ENCODE measurements around the gene UQCRQ. TPM values are rescaled to one million over a fixed set of nuclear protein-coding genes. Genes with fewer than 3 reads are reported as not detected.

Gene UQCRQ
- total RNA-seq, 6 donors from 2014 or later, result 44.6 to 327 (median 103) TPM

DNA sequence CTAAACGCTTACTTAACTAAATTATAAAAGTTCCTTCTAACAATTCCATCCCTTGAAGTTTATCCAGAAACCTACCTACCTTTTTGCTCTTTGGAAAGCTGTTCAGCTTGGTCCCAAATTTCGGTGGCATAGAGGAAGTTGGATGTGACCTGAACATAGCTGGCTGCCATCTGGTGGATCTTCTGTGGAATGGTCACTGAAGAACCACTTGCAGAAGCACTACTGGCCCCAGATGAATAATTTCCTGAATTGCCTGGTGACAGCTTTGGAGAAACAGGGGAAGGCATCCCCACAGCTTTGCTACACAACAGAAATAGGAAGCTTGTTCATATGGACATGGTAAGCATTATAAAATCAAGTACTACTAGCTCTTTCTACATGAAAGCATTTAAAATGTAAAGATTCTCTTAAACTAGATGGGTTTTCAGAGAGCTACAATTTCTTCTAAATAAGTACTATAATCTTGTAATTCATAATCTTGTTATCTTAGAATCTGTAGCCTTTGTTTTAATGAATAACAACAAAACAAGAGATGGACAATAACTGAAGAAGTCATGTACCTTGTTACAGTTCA lies 16.9 kb downstream of the UQCRQ start:
- Histone ChIP-seq H3K4me3 (no peak overlapping the region), H3K4me1 (peaks cover 0 to 4% (median 0%) of the 10 kb centered on the region in 4 donors), H3K36me3 (peaks cover 44 to 98% (median 66%) of the 10 kb centered on the region in 4 donors), H3K27ac (no peak overlapping the region), H3K27me3 (no peaks in the 10 kb centered on the region), H3K9me3 (no peaks in the 10 kb centered on the region)
- DNase-seq (peak in 1 of 2 donors; percentile 66), ATAC-seq (ENCODE audit: low FRiP score in 2 of 2) (peak; percentile 75 to 90)
- WGBS, 2 donors, result 29 to 39% methylated on average over 2 of the region's 2 CpGs
- TF ChIP-seq, protein P1, sequence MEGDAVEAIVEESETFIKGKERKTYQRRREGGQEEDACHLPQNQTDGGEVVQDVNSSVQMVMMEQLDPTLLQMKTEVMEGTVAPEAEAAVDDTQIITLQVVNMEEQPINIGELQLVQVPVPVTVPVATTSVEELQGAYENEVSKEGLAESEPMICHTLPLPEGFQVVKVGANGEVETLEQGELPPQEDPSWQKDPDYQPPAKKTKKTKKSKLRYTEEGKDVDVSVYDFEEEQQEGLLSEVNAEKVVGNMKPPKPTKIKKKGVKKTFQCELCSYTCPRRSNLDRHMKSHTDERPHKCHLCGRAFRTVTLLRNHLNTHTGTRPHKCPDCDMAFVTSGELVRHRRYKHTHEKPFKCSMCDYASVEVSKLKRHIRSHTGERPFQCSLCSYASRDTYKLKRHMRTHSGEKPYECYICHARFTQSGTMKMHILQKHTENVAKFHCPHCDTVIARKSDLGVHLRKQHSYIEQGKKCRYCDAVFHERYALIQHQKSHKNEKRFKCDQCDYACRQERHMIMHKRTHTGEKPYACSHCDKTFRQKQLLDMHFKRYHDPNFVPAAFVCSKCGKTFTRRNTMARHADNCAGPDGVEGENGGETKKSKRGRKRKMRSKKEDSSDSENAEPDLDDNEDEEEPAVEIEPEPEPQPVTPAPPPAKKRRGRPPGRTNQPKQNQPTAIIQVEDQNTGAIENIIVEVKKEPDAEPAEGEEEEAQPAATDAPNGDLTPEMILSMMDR (IDR thresholded peaks at IDR 0.05), result peak; percentile 48 to 75 (median 65)
- TF ChIP-seq POLR2A (IDR thresholded peaks at IDR 0.05) (no peak), POLR2AphosphoS5 (IDR thresholded peaks at IDR 0.05) (peak in 1 of 2 donors; percentile 14), EP300 (IDR thresholded peaks at IDR 0.05) (no peak)

DNA sequence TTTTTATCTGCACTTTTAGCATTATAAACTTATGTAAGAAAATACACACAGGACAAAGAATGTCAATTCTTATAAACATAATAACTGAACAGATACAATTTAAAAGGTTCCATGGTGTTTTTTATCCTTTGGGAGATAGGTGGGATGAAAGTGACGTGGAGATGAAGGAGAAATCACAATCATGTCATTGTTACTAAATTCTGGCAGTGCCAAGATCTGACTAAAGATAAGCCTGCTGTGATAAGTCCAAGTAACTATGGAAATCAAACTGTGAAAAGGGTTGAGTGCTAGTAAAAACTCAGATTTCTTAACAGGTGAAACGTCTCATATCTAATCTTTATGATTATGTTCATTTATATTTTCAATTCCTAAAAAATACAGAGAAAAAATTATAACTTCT lies 18.1 kb downstream of the UQCRQ start:
- Histone ChIP-seq H3K4me1 (peaks cover 0 to 4% (median 0%) of the 10 kb centered on the region in 4 donors), H3K9me3 (no peaks in the 10 kb centered on the region), H3K4me3 (no peak overlapping the region), H3K36me3 (peaks cover 41 to 98% (median 70%) of the 10 kb centered on the region in 4 donors), H3K27me3 (no peaks in the 10 kb centered on the region), H3K27ac (no peak overlapping the region)
- ATAC-seq (ENCODE audit: low FRiP score in 2 of 2), result no peak
- 86 to 88% methylated on average over 2 of the region's 2 CpGs for WGBS, 2 donors
- TF ChIP-seq, protein P1 (IDR thresholded peaks at IDR 0.05), result no peak
- no peak for TF ChIP-seq POLR2AphosphoS5 (IDR thresholded peaks at IDR 0.05)
- TF ChIP-seq POLR2A (IDR thresholded peaks at IDR 0.05), result no peak
- TF ChIP-seq EP300 (IDR thresholded peaks at IDR 0.05), result no peak
- no peak for DNase-seq

DNA sequence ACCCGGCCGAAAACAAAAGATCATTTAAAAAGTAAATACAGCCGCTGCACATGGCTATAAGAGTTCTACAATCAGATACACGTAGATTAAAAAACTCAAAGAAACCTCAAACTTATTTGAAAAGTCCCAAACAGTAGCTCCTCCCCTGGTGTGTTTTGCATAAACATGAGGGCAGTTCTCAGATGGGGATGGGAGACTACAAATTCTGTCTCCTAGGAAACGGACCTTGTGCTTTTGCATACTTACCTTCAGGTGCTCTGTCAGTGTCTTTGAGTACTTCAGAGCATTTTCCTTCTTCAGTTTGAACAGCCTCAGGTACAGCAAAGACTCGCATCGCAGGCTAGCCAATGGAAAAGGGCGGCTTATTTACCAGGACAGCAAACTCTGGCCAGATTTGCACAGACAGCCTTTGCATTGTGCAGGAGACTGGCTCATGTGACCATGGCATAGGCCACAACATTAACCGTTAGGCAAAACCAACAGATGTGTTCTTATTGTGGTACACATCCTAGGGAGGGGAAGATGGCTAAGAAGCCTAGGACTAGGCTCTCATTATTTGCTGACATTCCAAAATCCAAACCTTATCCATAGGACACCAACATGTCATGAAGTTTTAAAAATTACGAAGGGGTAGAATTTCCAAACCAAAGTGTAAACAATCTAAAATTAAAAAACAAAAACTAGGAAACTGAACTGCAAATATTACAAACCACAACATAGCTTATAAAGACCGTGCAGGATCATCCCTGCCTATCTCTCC lies 19.8 kb downstream of the UQCRQ start:
- H3K27ac ChIP-seq, result no peak overlapping the region
- no peak overlapping the region for H3K4me3 ChIP-seq
- no peaks in the 10 kb centered on the region for H3K9me3 ChIP-seq
- no peak for TF ChIP-seq POLR2A (IDR thresholded peaks at IDR 0.05)
- no peak for TF ChIP-seq POLR2AphosphoS5 (IDR thresholded peaks at IDR 0.05)
- TF ChIP-seq EP300 (IDR thresholded peaks at IDR 0.05), result no peak
- TF ChIP-seq, protein P1 (IDR thresholded peaks at IDR 0.05), result no peak
- H3K4me1 ChIP-seq, result peaks cover 0 to 4% (median 0%) of the 10 kb centered on the region in 4 donors
- ATAC-seq (ENCODE audit: low FRiP score in 2 of 2) (no peak), DNase-seq (no peak)
- H3K27me3 ChIP-seq, result no peaks in the 10 kb centered on the region
- WGBS, 2 donors, result 91 to 93% methylated on average over 11 of the region's 11 CpGs
- peaks cover 38 to 96% (median 54%) of the 10 kb centered on the region in 4 donors for H3K36me3 ChIP-seq

DNA sequence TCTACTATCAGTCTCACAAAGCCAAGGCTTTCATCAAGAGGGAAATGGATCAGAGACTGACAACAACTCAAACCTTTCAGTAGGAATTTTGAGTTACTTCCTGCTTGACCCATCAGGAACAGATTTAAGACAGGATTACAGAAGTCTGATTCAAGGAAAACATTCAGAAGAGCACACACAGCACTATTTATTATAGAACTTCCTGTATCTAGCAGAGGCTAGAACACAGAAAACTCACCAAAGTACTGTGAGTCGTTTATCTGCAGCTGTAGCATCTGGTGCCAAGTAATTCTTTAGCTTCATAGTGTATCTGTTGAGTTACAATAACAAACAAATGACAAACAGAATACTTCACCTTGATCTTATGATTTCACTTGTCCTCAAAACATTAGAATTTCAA lies 20.8 kb downstream of the UQCRQ start:
- H3K4me3 ChIP-seq, result no peak overlapping the region
- ATAC-seq (ENCODE audit: low FRiP score in 2 of 2) (no peak), DNase-seq (no peak)
- H3K36me3 ChIP-seq, result peaks cover 43 to 96% (median 50%) of the 10 kb centered on the region in 4 donors
- no peaks in the 10 kb centered on the region for H3K9me3 ChIP-seq
- TF ChIP-seq, protein P1 (IDR thresholded peaks at IDR 0.05), result no peak
- TF ChIP-seq POLR2A (IDR thresholded peaks at IDR 0.05) (no peak), EP300 (IDR thresholded peaks at IDR 0.05) (no peak)
- WGBS, 2 donors, result 36 to 67% methylated on average over 1 of the region's 1 CpG
- peaks cover 0 to 4% (median 0%) of the 10 kb centered on the region in 4 donors for H3K4me1 ChIP-seq
- H3K27ac ChIP-seq, result peak overlapping the region in 1 of 4 donors; percentile 20
- no peaks in the 10 kb centered on the region for H3K27me3 ChIP-seq

All from upper lobe of left lung (tissue), 6 donors.